Adrenal gland (tissue), 5 donors: ENCODE data around the gene APOC3.

Source experiments
- CTCF ChIP-seq, 6 experiments: fragments of 450-650 bp in 4 of 6; fragments of 200-600 bp in 2 of 6; sonication (generic) in 1 of 6; IDR thresholded peaks; 1 replicate in 5 of 6; 2 replicates in 1 of 6; pipeline versions ENCODE4 v1.5.1 to v1.8.0; 2016 to 2021; ENCODE audit warnings: antibody characterized with exemption in 6 of 6, mild to moderate bottlenecking in 2 of 6, moderate library complexity in 1 of 6
- POLR2A ChIP-seq, 2 donors: fragments of 450-650 bp; IDR thresholded peaks; one replicate each; pipeline ENCODE4 v1.6.1; 2017; ENCODE audit warnings: antibody characterized with exemption in 2 of 2, mild to moderate bottlenecking in 2 of 2, moderate library complexity in 1 of 2
- donor health status: DM: no; HTN: no; CAD: no.

- TF ChIP-seq CTCF (IDR thresholded peaks at IDR 0.05): no peak
- no peak for TF ChIP-seq POLR2A (IDR thresholded peaks at IDR 0.05)
These were observed 51.4 kb downstream of the APOC3 start for GRCh38 chr11:116881143-116881542.
